C4-2B (cell line): ENCODE measurements around the gene PNPLA6.
"Not testable (repeated sequence)": the region's sequence is repeated elsewhere in the genome, so short reads cannot be mapped to it uniquely, and the experiment has no call there.

Source experiments
- H3K27ac ChIP-seq: fragments of 450-650 bp; 2 replicates; pipeline ENCODE4 v1.5.1; 2017
- ZFX ChIP-seq: fragments of 450-650 bp; IDR thresholded peaks from 2 replicates; pipeline ENCODE4 v1.6.1; 2017
- TF ChIP-seq, protein P1 (sequence below): fragments of 450-650 bp; conservative IDR thresholded peaks from 2 replicates; pipeline ENCODE4 v1.5.1; 2017; ENCODE audit warnings: mild to moderate bottlenecking

Gene PNPLA6

DNA sequence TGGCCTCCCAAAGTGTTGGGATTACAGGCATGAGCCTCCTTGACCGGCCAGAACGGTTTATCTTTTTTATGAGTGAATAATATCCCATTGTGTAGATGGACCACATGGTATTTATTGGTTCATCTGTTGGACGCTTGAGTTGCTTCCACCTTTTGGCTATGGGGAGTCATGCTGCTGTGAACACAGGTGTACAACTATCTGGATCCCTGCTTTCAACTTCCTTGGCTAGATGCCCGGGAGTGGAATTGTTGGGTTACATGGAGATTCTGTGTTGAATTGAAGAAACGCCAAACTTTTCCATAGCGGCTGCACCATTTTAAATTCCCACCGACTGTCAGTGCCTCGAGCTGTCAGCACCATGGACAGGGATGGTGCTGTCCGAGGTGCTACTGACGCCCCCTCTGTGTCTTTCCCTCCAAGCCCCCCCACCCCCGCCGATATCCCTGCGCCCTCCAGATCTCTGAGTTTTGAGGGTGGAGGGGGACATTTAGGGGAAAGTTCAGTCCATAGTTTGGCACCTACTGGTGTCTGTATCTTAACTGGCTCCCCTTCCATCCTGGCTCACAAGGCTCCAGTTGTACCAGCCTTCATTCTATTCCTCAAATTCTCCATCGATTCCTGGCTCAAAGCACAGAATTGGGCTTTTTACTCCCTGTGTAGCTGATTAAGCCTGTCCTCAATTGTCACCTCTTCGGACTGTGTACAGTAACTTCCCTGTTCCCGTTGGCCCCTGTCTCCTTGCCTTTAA is 27.3 kb downstream of the PNPLA6 start:
- no peak overlapping the region for H3K27ac ChIP-seq
- no peak for TF ChIP-seq ZFX
- TF ChIP-seq, protein P1, sequence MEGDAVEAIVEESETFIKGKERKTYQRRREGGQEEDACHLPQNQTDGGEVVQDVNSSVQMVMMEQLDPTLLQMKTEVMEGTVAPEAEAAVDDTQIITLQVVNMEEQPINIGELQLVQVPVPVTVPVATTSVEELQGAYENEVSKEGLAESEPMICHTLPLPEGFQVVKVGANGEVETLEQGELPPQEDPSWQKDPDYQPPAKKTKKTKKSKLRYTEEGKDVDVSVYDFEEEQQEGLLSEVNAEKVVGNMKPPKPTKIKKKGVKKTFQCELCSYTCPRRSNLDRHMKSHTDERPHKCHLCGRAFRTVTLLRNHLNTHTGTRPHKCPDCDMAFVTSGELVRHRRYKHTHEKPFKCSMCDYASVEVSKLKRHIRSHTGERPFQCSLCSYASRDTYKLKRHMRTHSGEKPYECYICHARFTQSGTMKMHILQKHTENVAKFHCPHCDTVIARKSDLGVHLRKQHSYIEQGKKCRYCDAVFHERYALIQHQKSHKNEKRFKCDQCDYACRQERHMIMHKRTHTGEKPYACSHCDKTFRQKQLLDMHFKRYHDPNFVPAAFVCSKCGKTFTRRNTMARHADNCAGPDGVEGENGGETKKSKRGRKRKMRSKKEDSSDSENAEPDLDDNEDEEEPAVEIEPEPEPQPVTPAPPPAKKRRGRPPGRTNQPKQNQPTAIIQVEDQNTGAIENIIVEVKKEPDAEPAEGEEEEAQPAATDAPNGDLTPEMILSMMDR, result no peak

DNA sequence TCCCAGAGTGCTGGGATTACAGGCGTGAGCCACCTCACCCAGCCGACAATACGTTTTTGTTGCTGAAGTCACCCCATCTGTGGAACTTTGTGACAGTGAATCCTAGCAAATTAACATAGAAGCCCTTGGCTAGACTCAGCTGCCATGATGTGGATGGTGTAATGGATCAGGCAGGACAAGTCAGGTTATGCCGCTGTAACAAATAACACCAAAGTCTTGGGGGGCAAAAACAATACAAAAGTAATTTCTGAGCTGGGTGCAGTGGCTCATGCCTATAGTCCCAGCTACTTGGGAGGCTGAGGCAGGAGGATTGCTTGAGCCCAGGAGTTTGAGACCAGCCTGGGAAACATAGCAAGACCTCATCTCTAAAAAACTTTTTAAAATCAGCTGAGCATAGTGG is 29.3 kb downstream of the PNPLA6 start:
- no peak for TF ChIP-seq ZFX
- TF ChIP-seq, protein P1, result no peak
- no peak overlapping the region for H3K27ac ChIP-seq

DNA sequence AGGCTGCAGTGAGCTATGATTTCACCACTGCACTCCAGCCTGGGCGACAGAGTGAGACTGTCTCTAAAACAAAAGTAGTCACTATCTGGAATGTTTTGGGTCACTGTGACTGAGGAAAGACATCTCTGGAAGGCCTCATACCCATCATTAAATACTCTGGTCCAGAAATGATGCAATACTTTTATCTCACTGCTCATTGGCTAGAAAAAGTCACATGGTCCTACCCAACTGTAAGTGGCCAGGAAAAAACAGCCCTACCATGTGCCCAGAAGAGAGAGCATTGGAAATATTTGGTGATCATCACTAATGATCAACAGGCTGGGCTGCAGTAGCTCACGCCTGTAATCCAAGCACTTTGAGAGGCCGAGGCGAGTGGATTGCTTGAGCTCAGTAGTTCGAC is 29.8 kb downstream of the PNPLA6 start:
- TF ChIP-seq, protein P1, result no peak
- no peak for TF ChIP-seq ZFX
- H3K27ac ChIP-seq, result no peak overlapping the region

DNA sequence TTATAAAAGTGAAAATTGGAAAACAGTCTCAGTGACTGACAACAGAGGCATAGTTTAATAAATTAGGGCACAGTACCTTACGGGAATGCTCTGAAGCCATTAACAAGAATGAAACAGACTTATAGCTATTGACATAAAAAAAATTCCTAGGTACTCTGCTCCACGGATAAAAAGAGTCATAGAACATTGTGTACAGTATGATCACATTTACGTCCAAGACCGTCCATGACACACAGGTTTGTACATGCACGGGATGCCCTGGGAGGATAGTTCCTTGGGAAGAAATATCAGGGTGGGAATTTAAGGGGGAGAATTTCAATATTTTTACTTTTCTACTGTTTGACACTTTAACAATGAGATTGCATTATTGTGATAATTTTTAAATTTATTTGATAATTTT is 35.2 kb downstream of the PNPLA6 start:
- H3K27ac ChIP-seq, result no peak overlapping the region

DNA sequence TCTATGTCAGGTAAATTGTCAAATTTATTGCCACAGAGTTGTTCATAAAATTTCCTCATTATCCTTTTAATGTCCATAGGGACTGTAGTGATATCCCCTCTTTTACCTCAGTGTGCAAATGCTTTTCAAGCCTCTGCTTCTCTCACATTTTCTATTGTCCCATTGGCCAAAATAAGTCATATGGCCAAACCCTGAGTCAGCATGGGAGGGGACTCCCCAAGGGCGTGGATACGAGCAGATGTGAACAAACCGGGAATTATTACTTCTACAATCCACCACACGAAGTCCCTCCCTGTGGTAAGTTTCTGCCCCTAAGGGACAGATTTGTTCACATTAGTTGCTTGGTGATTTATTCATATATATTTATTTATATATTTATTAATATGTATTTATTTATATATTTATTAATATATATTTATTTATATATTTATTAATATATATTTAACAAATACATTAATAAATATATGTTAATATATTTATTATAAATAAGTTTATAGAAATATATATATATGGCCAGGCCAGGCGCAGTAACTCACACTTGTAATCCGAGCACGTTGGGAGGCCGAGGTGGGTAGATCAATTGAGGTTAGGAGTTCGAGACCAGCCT is 40.0 kb downstream of the PNPLA6 start:
- no peak overlapping the region for H3K27ac ChIP-seq
- TF ChIP-seq, protein P1, result no peak
- TF ChIP-seq ZFX, result no peak

More for the DNA sequence above, 35.2 kb downstream of the PNPLA6 start:
- TF ChIP-seq ZFX, result no peak
- TF ChIP-seq, protein P1, result no peak

DNA sequence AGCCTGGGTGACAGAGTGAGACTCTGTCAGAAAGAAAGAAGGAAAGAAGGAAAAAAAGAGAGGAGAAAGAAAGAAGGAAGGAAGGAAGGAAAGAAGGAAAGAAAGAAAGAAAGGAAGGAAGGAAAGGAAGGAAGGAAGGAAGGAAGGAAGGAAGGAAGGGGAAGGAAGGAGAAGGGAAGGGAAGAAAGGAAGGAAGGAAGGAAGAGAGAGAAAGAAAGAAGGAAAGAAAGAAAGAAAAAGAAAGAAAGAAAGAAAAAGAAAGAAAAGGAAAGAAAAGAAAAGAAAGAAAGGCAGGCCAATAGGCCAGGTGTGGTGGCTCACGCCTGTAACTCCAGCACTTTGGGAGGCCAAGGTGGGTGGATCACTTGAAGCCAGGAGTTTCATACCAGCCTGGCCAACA is 41.9 kb downstream of the PNPLA6 start:
- H3K27ac ChIP-seq, result not testable (repeated sequence)

DNA sequence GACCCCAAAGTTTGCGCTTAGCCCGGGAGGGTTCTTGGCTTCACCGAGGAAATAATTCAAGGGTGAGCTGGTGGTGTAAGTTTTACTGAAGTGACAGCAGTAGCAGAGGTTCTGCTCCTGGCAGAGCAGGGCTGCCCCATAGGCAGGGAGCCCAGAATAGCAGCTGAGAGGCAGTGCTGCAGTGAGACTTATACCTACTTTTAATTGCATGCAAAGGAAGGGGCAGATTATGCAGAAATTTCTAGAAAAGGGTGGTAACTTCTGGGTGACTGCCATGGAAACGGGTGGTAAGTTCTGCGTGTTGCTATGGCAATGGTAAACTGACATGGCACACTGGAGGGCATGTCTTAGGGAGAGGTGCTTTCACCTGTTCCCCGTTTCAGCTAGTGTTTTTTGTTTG is 42.6 kb downstream of the PNPLA6 start:
- no peak for TF ChIP-seq ZFX
- TF ChIP-seq, protein P1, result no peak

DNA sequence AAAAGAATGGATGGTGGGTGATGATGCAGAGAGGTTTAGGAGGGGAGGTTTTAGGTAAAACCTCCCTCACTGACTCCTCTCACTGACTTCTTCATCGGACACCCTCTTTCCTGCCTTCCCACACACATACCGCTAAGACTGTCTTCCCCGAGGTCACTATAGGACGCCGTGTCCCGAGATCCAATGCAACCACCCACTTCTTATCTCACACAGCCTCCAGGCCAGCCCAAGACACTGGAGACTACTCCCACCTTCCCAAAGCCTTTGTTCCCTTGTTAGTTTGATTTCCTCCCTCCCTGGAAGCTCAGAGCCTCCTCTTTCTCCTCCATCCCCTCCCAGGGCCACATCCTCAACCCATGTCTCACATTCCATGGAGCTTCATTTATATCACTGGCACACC is 43.7 kb downstream of the PNPLA6 start:
- no peak overlapping the region for H3K27ac ChIP-seq
- TF ChIP-seq ZFX, result no peak
- TF ChIP-seq, protein P1, result no peak

More for the DNA sequence above, 42.6 kb downstream of the PNPLA6 start:
- H3K27ac ChIP-seq, result no peak overlapping the region
